RWPE2 (cell line): ENCODE data around the gene PPP1R3G.

Source experiments
- ATAC-seq: fragments of 200-7000 bp; cut with Tn5 transposase; 3 replicates; pipeline ENCODE4 v1.9.1; 2021; ENCODE audit warnings: low read depth
- DNase-seq: peaks from one replicate; pipeline ENCODE4 v3.0.0-alpha.2; 2020; ENCODE audit warnings: low spot score
- H3K27ac ChIP-seq: fragments of 450-650 bp; 2 replicates; pipeline ENCODE4 v1.5.1; 2017; ENCODE audit warnings: mild to moderate bottlenecking; ENCODE audit not compliant: poor library complexity, severe bottlenecking
- H3K27me3 ChIP-seq: fragments of 250-450 bp; sonication (Bioruptor Pico); 2 replicates; pipeline ENCODE4 v1.5.1; 2021; ENCODE audit warnings: mild to moderate bottlenecking, moderate library complexity; ENCODE audit not compliant: insufficient read depth, poor library complexity, severe bottlenecking
- H3K36me3 ChIP-seq: fragments of 250-450 bp; sonication (Bioruptor Pico); 2 replicates; pipeline ENCODE4 v1.5.1; 2020; ENCODE audit warnings: low read depth, mild to moderate bottlenecking, moderate library complexity
- H3K4me1 ChIP-seq: fragments of 250-450 bp; sonication (Bioruptor Pico); 2 replicates; pipeline ENCODE4 v1.5.1; 2021; ENCODE audit warnings: mild to moderate bottlenecking, moderate library complexity; ENCODE audit not compliant: insufficient read depth, poor library complexity, severe bottlenecking
- H3K4me3 ChIP-seq: fragments of 250-450 bp; sonication (Bioruptor Pico); 2 replicates; pipeline ENCODE4 v1.5.1; 2021; ENCODE audit warnings: mild to moderate bottlenecking, moderate library complexity; ENCODE audit not compliant: severe bottlenecking
- H3K9me3 ChIP-seq: fragments of 250-450 bp; sonication (Bioruptor Pico); 2 replicates; pipeline ENCODE4 v1.5.1; 2021; ENCODE audit warnings: mild to moderate bottlenecking, moderate library complexity; ENCODE audit not compliant: severe bottlenecking
- CTCF ChIP-seq: fragments of 450-650 bp; IDR thresholded peaks from one replicate; pipeline ENCODE4 v1.5.1; 2017; ENCODE audit warnings: mild to moderate bottlenecking, moderate library complexity; ENCODE audit not compliant: poor library complexity, severe bottlenecking

PPP1R3G gene

DNA sequence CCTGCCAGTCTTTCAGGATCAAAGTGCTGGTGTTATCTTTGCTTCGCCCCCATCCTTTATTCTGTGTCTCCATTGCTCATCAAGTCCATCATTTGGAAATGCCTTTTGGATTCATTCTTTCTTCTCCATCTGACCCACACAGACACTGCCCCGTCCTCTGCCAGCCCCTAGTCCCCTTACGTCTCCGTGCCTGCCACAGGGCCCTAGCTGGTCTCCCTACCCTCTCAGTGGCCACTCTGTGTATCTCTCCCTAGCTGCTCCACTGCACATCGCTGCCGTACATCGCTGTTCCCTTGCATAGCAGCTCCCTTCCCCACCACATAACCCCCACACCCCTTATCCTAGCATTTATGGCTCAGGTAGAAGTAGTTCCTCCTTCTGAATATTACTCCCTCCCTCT, 15.7 kb downstream of the PPP1R3G start:
- Histone ChIP-seq H3K4me3 (no peak overlapping the region), H3K36me3 (no peaks in the 10 kb centered on the region), H3K27me3 (no peaks in the 10 kb centered on the region), H3K4me1 (no peaks in the 10 kb centered on the region), H3K27ac (no peak overlapping the region), H3K9me3 (no peaks in the 10 kb centered on the region)
- no peak for TF ChIP-seq CTCF
- DNase-seq (no peak), ATAC-seq (no peak)

DNA sequence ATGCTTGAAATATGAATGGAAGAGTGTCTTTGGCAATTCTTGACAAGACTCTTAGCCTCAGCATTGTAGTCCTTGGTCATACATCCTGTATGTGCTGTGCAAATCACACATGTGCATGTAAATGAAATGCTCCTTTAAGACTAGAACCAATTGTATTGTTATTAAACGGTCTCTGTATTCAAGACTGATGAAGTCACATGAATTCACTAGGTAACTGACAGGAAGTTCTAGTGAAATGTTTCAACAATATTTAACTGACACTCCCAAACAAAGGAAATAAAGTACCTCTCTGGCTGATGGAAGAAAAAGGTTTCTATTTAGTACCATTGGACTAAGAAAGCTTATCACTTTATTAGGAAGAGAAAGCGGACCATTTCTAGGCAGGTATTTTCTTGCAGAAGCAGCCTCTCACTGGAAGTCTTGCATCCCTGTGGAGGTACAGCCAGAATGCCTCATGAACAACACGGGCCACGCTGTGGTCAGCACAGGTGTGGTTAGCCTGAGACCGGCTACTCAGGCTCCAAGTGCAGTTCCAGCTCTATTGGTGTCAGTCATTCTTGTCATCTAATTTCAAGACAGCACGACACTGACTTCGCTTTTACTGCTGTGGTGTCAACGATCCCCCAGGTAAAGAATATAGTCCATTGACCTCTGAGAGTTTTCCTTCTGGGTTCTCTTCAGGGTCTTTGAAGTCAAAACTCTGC, 17.3 kb downstream of the PPP1R3G start:
- ATAC-seq = no peak
- Histone ChIP-seq H3K27me3 (no peaks in the 10 kb centered on the region), H3K4me3 (no peak overlapping the region), H3K9me3 (no peaks in the 10 kb centered on the region), H3K4me1 (no peaks in the 10 kb centered on the region), H3K27ac (no peak overlapping the region), H3K36me3 (no peaks in the 10 kb centered on the region)
- no peak for TF ChIP-seq CTCF
- no peak for DNase-seq

GRCh38 chr6:5103250-5103649, 18.1 kb downstream of the PPP1R3G start:
- no peak overlapping the region for H3K27ac ChIP-seq
- DNase-seq (no peak), ATAC-seq (no peak)
- no peaks in the 10 kb centered on the region for H3K9me3 ChIP-seq
- no peak for TF ChIP-seq CTCF
- H3K36me3 ChIP-seq = no peaks in the 10 kb centered on the region
- no peak overlapping the region for H3K4me3 ChIP-seq
- H3K27me3 ChIP-seq = no peaks in the 10 kb centered on the region
- no peaks in the 10 kb centered on the region for H3K4me1 ChIP-seq

DNA sequence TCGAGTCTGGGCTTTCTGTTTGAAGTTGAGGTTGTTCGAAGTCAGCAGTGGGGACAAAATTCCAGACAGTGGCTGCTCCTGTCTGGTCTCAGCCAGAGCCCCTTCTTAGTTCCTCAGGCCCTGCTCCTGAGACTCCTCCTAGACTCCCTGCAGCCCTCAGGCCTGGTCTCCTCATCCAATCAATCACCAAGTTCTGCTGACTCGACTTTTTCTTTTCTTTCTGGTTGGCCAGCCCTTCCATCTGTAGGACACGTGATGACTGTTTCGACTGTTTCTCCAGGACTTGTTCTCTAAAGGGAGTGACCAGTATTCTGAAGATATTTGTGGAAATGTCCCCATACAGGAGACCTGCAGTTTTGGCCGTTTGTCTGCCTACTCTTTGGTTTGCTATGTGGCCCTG, 19.5 kb downstream of the PPP1R3G start:
- no peak for TF ChIP-seq CTCF
- H3K4me3 ChIP-seq = no peak overlapping the region
- no peaks in the 10 kb centered on the region for H3K27me3 ChIP-seq
- no peaks in the 10 kb centered on the region for H3K4me1 ChIP-seq
- H3K36me3 ChIP-seq = no peaks in the 10 kb centered on the region
- H3K9me3 ChIP-seq = no peaks in the 10 kb centered on the region
- H3K27ac ChIP-seq = no peak overlapping the region
- DNase-seq (no peak), ATAC-seq (no peak)

GRCh38 chr6:5105146-5105545, 20.0 kb downstream of the PPP1R3G start:
- no peak for ATAC-seq
- H3K36me3 ChIP-seq = no peaks in the 10 kb centered on the region

More at GRCh38 chr6:5105146-5105545, 20.0 kb downstream of the PPP1R3G start:
- no peak for DNase-seq
- no peak for TF ChIP-seq CTCF
- no peaks in the 10 kb centered on the region for H3K9me3 ChIP-seq
- no peaks in the 10 kb centered on the region for H3K27me3 ChIP-seq
- H3K4me1 ChIP-seq = no peaks in the 10 kb centered on the region
- no peak overlapping the region for H3K4me3 ChIP-seq
- H3K27ac ChIP-seq = no peak overlapping the region
